Astrocyte of the cerebellum (primary cell): ENCODE measurements around the gene NOL9.

Source experiments
- DNase-seq: peaks from one replicate; pipeline ENCODE4 v3.0.0-alpha.2; 2011; ENCODE audit warnings: low read depth
- H3K4me3 ChIP-seq: 2 replicates; pipeline ENCODE4 v1.5.1; 2011; ENCODE audit warnings: mild to moderate bottlenecking, low read depth, low read length, moderate library complexity
- CTCF ChIP-seq: IDR thresholded peaks from 2 replicates; pipeline ENCODE4 v1.5.1; 2012; ENCODE audit warnings: low read length, low read depth, moderate library complexity, mild to moderate bottlenecking; ENCODE audit errors: missing control alignments
- in situ Hi-C: cut with HindIII; loops from 2 replicates; pipeline ENCODE4 v1.10.0; 2017; ENCODE audit warnings: low sequenced_read_pairs

NOL9 gene

DNA sequence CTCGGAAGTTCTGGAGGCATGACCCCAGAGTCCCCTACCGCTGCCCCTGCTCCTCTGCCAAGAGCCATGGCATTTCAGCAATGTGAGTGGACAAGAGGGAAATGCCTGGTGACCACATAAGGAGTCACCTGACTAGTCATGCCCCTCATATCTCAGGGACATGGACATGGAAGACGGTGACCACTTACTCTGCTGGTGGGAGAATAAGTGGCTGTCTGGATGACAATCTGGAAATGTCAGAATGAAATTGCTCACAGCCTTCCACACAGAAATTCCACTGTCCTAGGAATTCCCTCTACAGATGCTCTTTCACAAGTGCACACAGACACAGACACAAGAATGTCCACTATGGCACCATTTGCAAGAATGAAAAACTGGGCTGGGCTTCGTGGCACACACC is 38.5 kb downstream of the NOL9 start:
- H3K4me3 ChIP-seq: no peak overlapping the region
- TF ChIP-seq CTCF: no peak
- in situ Hi-C loops: no loop called here
- no peak for DNase-seq

GRCh38 chr1:6513320-6513801 is 41.0 kb downstream of the NOL9 start:
- no peak overlapping the region for H3K4me3 ChIP-seq
- TF ChIP-seq CTCF: peak; percentile 33
- in situ Hi-C loops: no loop called here
- no peak for DNase-seq

DNA sequence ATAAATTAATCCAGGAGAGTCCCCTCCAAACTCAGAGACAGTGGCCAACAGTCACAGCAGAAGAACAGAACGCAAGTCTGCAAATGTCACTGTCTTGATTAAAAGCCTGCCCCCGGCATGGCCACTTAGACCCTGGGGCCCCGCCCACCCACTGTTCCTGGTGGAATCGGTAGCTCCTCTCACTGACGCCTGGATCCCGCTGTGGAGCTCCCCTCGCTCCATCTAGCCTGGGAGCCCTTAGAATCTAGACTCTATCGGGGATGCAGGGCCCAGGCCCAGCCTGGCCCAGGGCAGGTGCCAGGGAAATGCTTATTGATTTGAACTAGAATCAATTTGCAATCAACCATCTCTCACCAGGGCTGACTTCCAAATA is 41.4 kb downstream of the NOL9 start:
- no peak for TF ChIP-seq CTCF
- in situ Hi-C loops: no loop called here
- no peak for DNase-seq
- H3K4me3 ChIP-seq: no peak overlapping the region

DNA sequence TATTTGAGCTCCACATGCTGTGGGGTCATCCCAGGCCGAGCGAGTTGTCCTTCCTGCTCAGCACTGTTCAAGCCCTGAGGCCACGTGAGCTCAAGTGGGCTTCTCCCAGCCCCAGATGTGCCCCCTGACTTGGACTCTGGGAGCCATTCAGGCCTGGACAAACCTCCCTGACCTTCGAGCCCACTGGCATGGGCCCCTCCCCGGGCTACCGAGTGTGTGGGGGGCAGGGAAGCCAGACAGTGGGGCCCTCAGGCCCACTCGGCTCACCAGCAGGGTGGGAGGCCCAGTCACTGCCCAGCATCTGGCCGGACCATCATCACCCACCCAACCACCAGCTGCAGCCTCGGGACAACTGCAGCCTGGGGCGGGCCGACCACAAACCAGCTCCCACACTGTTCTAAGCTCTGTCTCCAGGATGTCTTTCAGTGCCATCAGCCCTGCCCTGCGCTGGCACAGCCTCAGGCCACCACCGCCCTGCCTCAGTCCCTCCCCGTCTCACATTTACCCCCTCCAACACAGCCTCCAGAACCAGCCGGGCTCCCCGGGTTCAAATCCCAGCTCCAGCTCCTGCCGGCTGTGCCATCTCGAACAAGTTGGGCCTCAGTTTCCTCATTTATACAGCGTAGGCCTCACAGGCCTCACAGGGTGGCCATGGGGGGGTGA is 41.9 kb downstream of the NOL9 start:
- in situ Hi-C loops: no loop called here
- DNase-seq: no peak
- H3K4me3 ChIP-seq: no peak overlapping the region
- TF ChIP-seq CTCF: no peak

DNA sequence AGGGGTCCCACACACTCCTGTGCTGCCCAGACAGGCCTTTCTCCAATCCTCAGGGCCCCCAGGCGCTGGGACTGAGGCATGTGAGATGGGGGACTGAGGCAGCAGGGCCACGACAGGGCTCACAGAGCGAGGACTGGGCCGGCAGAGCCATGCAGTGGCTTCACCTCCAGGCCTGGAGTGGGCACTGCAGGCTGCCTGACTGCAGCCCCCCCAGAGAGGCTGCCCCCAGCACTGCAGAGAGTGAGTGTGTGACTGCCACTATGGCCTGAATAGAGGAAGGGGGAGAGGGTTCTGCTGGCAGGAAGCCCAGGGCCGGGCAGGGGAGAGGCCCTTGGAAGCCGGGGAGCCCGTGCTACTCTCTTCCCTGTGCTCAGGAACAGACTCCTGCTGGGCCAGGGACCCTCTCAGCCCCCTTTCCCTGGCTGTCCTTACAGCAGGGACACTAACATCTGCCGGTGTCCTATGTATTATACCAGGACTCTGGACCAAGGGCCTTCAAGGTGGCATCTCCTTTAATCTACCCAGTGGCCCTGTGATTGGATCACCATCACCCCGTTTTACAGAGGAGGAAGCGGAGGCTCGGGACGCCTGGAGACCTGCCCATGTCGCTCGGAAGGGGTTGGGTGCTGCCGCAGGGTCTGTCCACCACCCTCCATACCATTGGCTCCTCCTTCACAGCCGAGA is 42.6 kb downstream of the NOL9 start:
- TF ChIP-seq CTCF: no peak
- no peak for DNase-seq
- no peak overlapping the region for H3K4me3 ChIP-seq
- in situ Hi-C loops: no loop called here

DNA sequence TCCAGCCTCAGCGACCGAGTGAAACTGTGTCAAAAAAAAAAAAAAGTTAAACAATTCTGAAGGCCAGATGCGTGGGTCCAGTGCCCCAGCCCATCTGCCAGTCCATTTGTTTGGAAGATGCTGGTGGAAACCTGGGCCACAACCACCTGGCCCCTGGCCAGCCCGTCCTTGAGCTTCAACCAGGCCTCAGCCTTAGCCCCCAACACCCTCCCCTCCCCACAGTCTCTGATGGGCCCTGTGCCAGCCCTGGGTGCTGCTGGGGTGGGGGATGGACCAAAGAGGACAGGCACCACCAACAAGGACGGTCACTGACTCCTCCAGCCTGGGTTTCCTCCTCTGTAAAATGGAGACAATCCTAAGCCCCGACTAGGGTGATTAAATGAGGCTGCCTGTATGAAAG is 43.3 kb downstream of the NOL9 start:
- no peak for DNase-seq
- no peak for TF ChIP-seq CTCF
- no peak overlapping the region for H3K4me3 ChIP-seq
- in situ Hi-C loops: no loop called here
